ENCODE results near the gene ABO.
"Not testable (repeated sequence)": the region's sequence is repeated elsewhere in the genome, so short reads cannot be mapped to it uniquely, and the experiment has no call there.

ABO gene

GRCh38 chr9:133286523-133286922 lies 11.5 kb upstream of the ABO start:
- no peak for DNase-seq

GRCh38 chr9:133285252-133285775 lies 10.3 kb upstream of the ABO start:
- no peak for DNase-seq

GRCh38 chr9:133284362-133284761 lies 9.4 kb upstream of the ABO start:
- no peak for DNase-seq

- peak; percentile 18 for DNase-seq
These were observed 8.4 kb upstream of the ABO start for GRCh38 chr9:133283255-133284032.

GRCh38 chr9:133282464-133283238 lies 7.7 kb upstream of the ABO start:
- DNase-seq, result peak; percentile 25

- DNase-seq, result no peak
These were observed 5.4 kb upstream of the ABO start for GRCh38 chr9:133280392-133280791.

GRCh38 chr9:133278161-133279114 lies 3.4 kb upstream of the ABO start:
- DNase-seq, result no peak

GRCh38 chr9:133277467-133277866 lies 2.5 kb upstream of the ABO start:
- no peak for DNase-seq

GRCh38 chr9:133276923-133277322 lies 1.9 kb upstream of the ABO start:
- no peak for DNase-seq

GRCh38 chr9:133276001-133276884 lies 1.2 kb upstream of the ABO start:
- no peak for DNase-seq

GRCh38 chr9:133274236-133275104 lies 531 bp downstream of the ABO start:
- no peak for DNase-seq

GRCh38 chr9:133273819-133274218 lies 1.2 kb downstream of the ABO start:
- no peak for DNase-seq

- DNase-seq, result no peak
These were observed 1.9 kb downstream of the ABO start for GRCh38 chr9:133273098-133273497.

GRCh38 chr9:133269537-133270362 lies 5.3 kb downstream of the ABO start:
- DNase-seq, result no peak

- DNase-seq, result not testable (repeated sequence)
These were observed 5.9 kb downstream of the ABO start for GRCh38 chr9:133269136-133269535.

GRCh38 chr9:133268335-133269056 lies 6.5 kb downstream of the ABO start:
- no peak for DNase-seq

GRCh38 chr9:133264235-133264764 lies 10.7 kb downstream of the ABO start:
- no peak for DNase-seq

GRCh38 chr9:133263557-133263956 lies 11.4 kb downstream of the ABO start:
- DNase-seq, result no peak

GRCh38 chr9:133262226-133262625 lies 12.8 kb downstream of the ABO start:
- DNase-seq, result no peak
